NCI-H1092 treated with DMSO at 0.1 percent for 48 hours (cell line): ENCODE measurements around the gene SERHL2.
"Not testable (repeated sequence)": the region's sequence is repeated elsewhere in the genome, so short reads cannot be mapped to it uniquely, and the experiment has no call there.

Experiments used
- DNase-seq: peaks from one replicate; lab custom pipeline; 2025; lab: John Stamatoyannopoulos, UW

SERHL2 gene

GRCh38 chr22:42553475-42554361 is at the start of gene SERHL2:
SERHL2 (plus strand) TSS chr22:42553956; CDS start chr22:42554021, 65 bp downstream.
- DNase-seq: peak; percentile 40

- DNase-seq: not testable (repeated sequence)
These were observed 45.3 kb upstream of the SERHL2 start for GRCh38 chr22:42508327-42508974.

- not testable (repeated sequence) for DNase-seq
These were observed 44.8 kb upstream of the SERHL2 start for GRCh38 chr22:42508975-42509364.

- DNase-seq: no peak
These were observed 44.2 kb upstream of the SERHL2 start for GRCh38 chr22:42509548-42509947.

- no peak for DNase-seq
These were observed 42.3 kb upstream of the SERHL2 start for GRCh38 chr22:42511401-42511891.

- DNase-seq: not testable (repeated sequence)
These were observed 41.3 kb upstream of the SERHL2 start for GRCh38 chr22:42512273-42512990.

GRCh38 chr22:42514331-42514730 is 39.4 kb upstream of the SERHL2 start:
- DNase-seq: not testable (repeated sequence)

GRCh38 chr22:42515304-42515703 is 38.5 kb upstream of the SERHL2 start:
- DNase-seq: not testable (repeated sequence)

- no peak for DNase-seq
These were observed 37.9 kb upstream of the SERHL2 start for GRCh38 chr22:42515896-42516295.

GRCh38 chr22:42517103-42517502 is 36.7 kb upstream of the SERHL2 start:
- not testable (repeated sequence) for DNase-seq

- not testable (repeated sequence) for DNase-seq
These were observed 34.9 kb upstream of the SERHL2 start for GRCh38 chr22:42518638-42519524.

GRCh38 chr22:42519525-42520401 is 34.0 kb upstream of the SERHL2 start, which contains the start of gene RRP7A:
RRP7A (minus strand) TSS chr22:42519796; CDS start chr22:42519786, 10 bp downstream.
- peak; percentile 55 for DNase-seq

- DNase-seq: no peak
These were observed 32.6 kb upstream of the SERHL2 start for GRCh38 chr22:42521228-42521546.

GRCh38 chr22:42522546-42522945 is 31.2 kb upstream of the SERHL2 start:
- DNase-seq: no peak

GRCh38 chr22:42528591-42529307 is 25.0 kb upstream of the SERHL2 start:
- DNase-seq: no peak

- DNase-seq: not testable (repeated sequence)
These were observed 24.3 kb upstream of the SERHL2 start for GRCh38 chr22:42529435-42529834.

GRCh38 chr22:42531401-42532084 is 22.2 kb upstream of the SERHL2 start:
- not testable (repeated sequence) for DNase-seq

GRCh38 chr22:42533638-42533977 is 20.1 kb upstream of the SERHL2 start:
- no peak for DNase-seq

GRCh38 chr22:42535082-42535731 is 18.5 kb upstream of the SERHL2 start:
- DNase-seq: not testable (repeated sequence)
